ENCODE results near the gene DENND6B. TPM values are rescaled to one million over a fixed set of nuclear protein-coding genes. Genes with fewer than 3 reads are reported as not detected.

DENND6B gene
- total and polyA plus RNA-seq, 4 donors = 0.86 to 1.2 (median 1.1) TPM

- no peak overlapping the region for H3K4me3 ChIP-seq (ENCODE audit: low read depth in 1 of 3, low read length in 3 of 3)
- no peaks in the 10 kb centered on the region for H3K27me3 ChIP-seq (ENCODE audit: control insufficient read depth in 4 of 4, insufficient read depth in 4 of 4, low read length in 3 of 4)
- no peak for DNase-seq (ENCODE audit: low spot score)
- 51% methylated on average over 9 of the region's 9 CpGs for WGBS
- H3K9me3 ChIP-seq (ENCODE audit: control insufficient read depth in 4 of 4, low read length in 3 of 4) = no peaks in the 10 kb centered on the region
- peaks cover 43 to 89% (median 66%) of the 10 kb centered on the region in 4 donors for H3K4me1 ChIP-seq (ENCODE audit: control insufficient read depth in 4 of 4, insufficient read depth in 4 of 4, low read length in 3 of 4)
- TF ChIP-seq ATF3 (IDR thresholded peaks at IDR 0.05) = no peak
- peak overlapping the region; percentile 23 to 75 for H3K27ac ChIP-seq (ENCODE audit: low read depth in 1 of 2, low read length in 2 of 2)
- H3K36me3 ChIP-seq (ENCODE audit: control insufficient read depth in 4 of 4, insufficient read depth in 3 of 4, low read depth in 1 of 4, low read length in 3 of 4) = no peaks in the 10 kb centered on the region
- no peak overlapping the region for H3K9ac ChIP-seq (ENCODE audit: low read depth in 1 of 2, low read length in 2 of 2)
Observed at GRCh38 chr22:50302041-50302541, 24.7 kb downstream of the DENND6B start.

- no peaks in the 10 kb centered on the region for H3K36me3 ChIP-seq (ENCODE audit: control insufficient read depth in 4 of 4, insufficient read depth in 3 of 4, low read depth in 1 of 4, low read length in 3 of 4)
- H3K27me3 ChIP-seq (ENCODE audit: control insufficient read depth in 4 of 4, insufficient read depth in 4 of 4, low read length in 3 of 4) = no peaks in the 10 kb centered on the region
Observed at GRCh38 chr22:50301581-50301991, 25.2 kb downstream of the DENND6B start.

GRCh38 chr22:50300620-50301257, 26.1 kb downstream of the DENND6B start:
- Histone ChIP-seq H3K27ac (ENCODE audit: low read depth in 1 of 2, low read length in 2 of 2) (no peak overlapping the region), H3K9me3 (ENCODE audit: control insufficient read depth in 4 of 4, low read length in 3 of 4) (no peaks in the 10 kb centered on the region), H3K4me1 (ENCODE audit: control insufficient read depth in 4 of 4, insufficient read depth in 4 of 4, low read length in 3 of 4) (peaks cover 49 to 92% (median 75%) of the 10 kb centered on the region in 4 donors), H3K4me3 (ENCODE audit: low read depth in 1 of 3, low read length in 3 of 3) (no peak overlapping the region), H3K27me3 (ENCODE audit: control insufficient read depth in 4 of 4, insufficient read depth in 4 of 4, low read length in 3 of 4) (no peaks in the 10 kb centered on the region), H3K9ac (ENCODE audit: low read depth in 1 of 2, low read length in 2 of 2) (no peak overlapping the region), H3K36me3 (ENCODE audit: control insufficient read depth in 4 of 4, insufficient read depth in 3 of 4, low read depth in 1 of 4, low read length in 3 of 4) (no peaks in the 10 kb centered on the region)
- 67% methylated on average over 14 of the region's 14 CpGs for WGBS
- no peak for DNase-seq (ENCODE audit: low spot score)
- TF ChIP-seq FOXA1 (IDR thresholded peaks at IDR 0.05) (no peak), GABPA (IDR thresholded peaks at IDR 0.05 in 1 of 2, conservative IDR thresholded peaks at IDR 0.05 in 1 of 2) (no peak), EGR1 (IDR thresholded peaks at IDR 0.05; ENCODE audit: low read depth in 2 of 2) (no peak), CTCF (IDR thresholded peaks at IDR 0.05; ENCODE audit: low read depth, low read length, missing input control) (no peak), ATF3 (IDR thresholded peaks at IDR 0.05) (no peak), SP1 (IDR thresholded peaks at IDR 0.05) (no peak), HNF4A (conservative IDR thresholded peaks at IDR 0.05) (no peak), FOXA2 (IDR thresholded peaks at IDR 0.05) (no peak), YY1 (IDR thresholded peaks at IDR 0.05) (no peak), RAD21 (IDR thresholded peaks at IDR 0.05) (no peak), TAF1 (conservative IDR thresholded peaks at IDR 0.05) (no peak), ZBTB33 (IDR thresholded peaks at IDR 0.05) (no peak)

More at GRCh38 chr22:50301581-50301991, 25.2 kb downstream of the DENND6B start:
- Histone ChIP-seq H3K27ac (ENCODE audit: low read depth in 1 of 2, low read length in 2 of 2) (peak overlapping the region; percentile 53 to 75), H3K4me1 (ENCODE audit: control insufficient read depth in 4 of 4, insufficient read depth in 4 of 4, low read length in 3 of 4) (peaks cover 47 to 91% (median 70%) of the 10 kb centered on the region in 4 donors), H3K4me3 (ENCODE audit: low read depth in 1 of 3, low read length in 3 of 3) (no peak overlapping the region), H3K9me3 (ENCODE audit: control insufficient read depth in 4 of 4, low read length in 3 of 4) (no peaks in the 10 kb centered on the region), H3K9ac (ENCODE audit: low read depth in 1 of 2, low read length in 2 of 2) (no peak overlapping the region)
- no peak for DNase-seq (ENCODE audit: low spot score)
- TF ChIP-seq CTCF (IDR thresholded peaks at IDR 0.05; ENCODE audit: low read depth, low read length, missing input control) (no peak), GABPA (IDR thresholded peaks at IDR 0.05 in 1 of 2, conservative IDR thresholded peaks at IDR 0.05 in 1 of 2) (no peak), YY1 (IDR thresholded peaks at IDR 0.05) (no peak), RXRA (IDR thresholded peaks at IDR 0.05) (no peak), EGR1 (IDR thresholded peaks at IDR 0.05; ENCODE audit: low read depth in 2 of 2) (no peak), HNF4A (conservative IDR thresholded peaks at IDR 0.05) (no peak), MAX (IDR thresholded peaks at IDR 0.05) (no peak), ATF3 (IDR thresholded peaks at IDR 0.05) (no peak), RAD21 (IDR thresholded peaks at IDR 0.05) (no peak)
- 71% methylated on average over 17 of the region's 17 CpGs for WGBS

All from liver (tissue), 9 donors.